Right renal pelvis (tissue), 4 donors: ENCODE data around the gene ASB10. TPM values are rescaled to one million over a fixed set of nuclear protein-coding genes. Genes with fewer than 3 reads are reported as not detected.

Experiments
- DNase-seq, 4 donors: peaks; one replicate each; pipeline ENCODE4 v3.0.0-alpha.2; 2013; ENCODE audit warnings: low read depth in 4 of 4, low spot score in 3 of 4, missing footprints in 1 of 4
- polyA plus RNA-seq, 4 donors: library from polyadenylated mRNA; unstranded; fragments of 120-200 nt; gene quantifications; one replicate each; pipeline ENCODE4 v1.2.1, GENCODE V29; 2013; ENCODE audit not compliant: insufficient read length in 4 of 4

The ASB10 gene
- not detected for polyA plus RNA-seq

- no peak for DNase-seq
Observed at GRCh38 chr7:151186640-151187408, at the start of gene ASB10. Gene ASB10, minus strand, starts transcription at chr7:151187250. Its CDS starts 120 bp downstream, at chr7:151187130.

GRCh38 chr7:151236406-151236805, 49.4 kb upstream of the ASB10 start:
- no peak for DNase-seq

- no peak for DNase-seq
Observed at GRCh38 chr7:151235091-151235787, 48.2 kb upstream of the ASB10 start.

- DNase-seq: no peak
Observed at GRCh38 chr7:151233804-151234203, 46.8 kb upstream of the ASB10 start.

- no peak for DNase-seq
Observed at GRCh38 chr7:151232917-151233701, 46.1 kb upstream of the ASB10 start.

GRCh38 chr7:151232091-151232916, 45.3 kb upstream of the ASB10 start, which contains the start of gene CHPF2:
Gene CHPF2, plus strand, starts transcription at chr7:151232483. Its CDS starts 1,529 bp downstream, at chr7:151234012.
- DNase-seq: peak in 2 of 4 donors; percentile 72 to 79

- DNase-seq: no peak
Observed at GRCh38 chr7:151231080-151231479, 44.0 kb upstream of the ASB10 start.

GRCh38 chr7:151229249-151229648, 42.2 kb upstream of the ASB10 start:
- no peak for DNase-seq

GRCh38 chr7:151228024-151228866, 41.2 kb upstream of the ASB10 start:
- no peak for DNase-seq

- peak; percentile 96 to 98 (median 98) for DNase-seq
Observed at GRCh38 chr7:151226875-151227782, 40.1 kb upstream of the ASB10 start, which contains the start of gene ABCF2. Gene ABCF2, minus strand, starts transcription at chr7:151227205. Its CDS starts 747 bp downstream, at chr7:151226458.

- DNase-seq: no peak
Observed at GRCh38 chr7:151226560-151226874, 39.5 kb upstream of the ASB10 start.

GRCh38 chr7:151225948-151226510, 39.0 kb upstream of the ASB10 start:
- no peak for DNase-seq

- DNase-seq: no peak
Observed at GRCh38 chr7:151223728-151224127, 36.7 kb upstream of the ASB10 start.

GRCh38 chr7:151218170-151218569, 31.1 kb upstream of the ASB10 start:
- no peak for DNase-seq

GRCh38 chr7:151215396-151215795, 28.3 kb upstream of the ASB10 start:
- no peak for DNase-seq

- no peak for DNase-seq
Observed at GRCh38 chr7:151213826-151214225, 26.8 kb upstream of the ASB10 start.

GRCh38 chr7:151212626-151213025, 25.6 kb upstream of the ASB10 start:
- DNase-seq: no peak
